HG03066 (cell line): Measurements from ENCODE around the gene ZNF546.

Source experiments
- ATAC-seq: cut with Tn5 transposase; IDR thresholded peaks from one replicate; pipeline ENCODE4 v1.9.1; 2021; ENCODE audit warnings: low read depth; ENCODE audit not compliant: unreplicated experiment

The ZNF546 gene

GRCh38 chr19:40053491-40053890, 56.6 kb downstream of the ZNF546 start:
- ATAC-seq, result no peak

- ATAC-seq, result no peak
Observed at GRCh38 chr19:40054632-40055031, 57.8 kb downstream of the ZNF546 start.

GRCh38 chr19:40055049-40055448, 58.2 kb downstream of the ZNF546 start:
- ATAC-seq, result no peak

GRCh38 chr19:40055832-40056504, 59.1 kb downstream of the ZNF546 start, which contains the start of gene ZNF780B:
Gene ZNF780B (minus strand): TSS chr19:40056231. CDS start chr19:40050332, 5,899 bp downstream.
- ATAC-seq, result peak; percentile 87

- ATAC-seq, result no peak
Observed at GRCh38 chr19:40056505-40056904, 59.6 kb downstream of the ZNF546 start.

GRCh38 chr19:40057166-40057565, 60.3 kb downstream of the ZNF546 start:
- no peak for ATAC-seq

- ATAC-seq, result no peak
Observed at GRCh38 chr19:40059624-40060023, 62.8 kb downstream of the ZNF546 start.

GRCh38 chr19:40070058-40070457, 73.2 kb downstream of the ZNF546 start:
- no peak for ATAC-seq
